HT1080 (cell line): ENCODE data around the gene FGL2. TPM values are rescaled to one million over a fixed set of nuclear protein-coding genes. Genes with fewer than 3 reads are reported as not detected.
A peak's percentile ranks its signal among the peaks of the same experiment; 100 is the strongest.
"Not testable (repeated sequence)": the region's sequence is repeated elsewhere in the genome, so short reads cannot be mapped to it uniquely, and the experiment has no call there.

Source experiments
- DNase-seq: peaks from one replicate; pipeline ENCODE4 v3.0.0-alpha.2; 2015; ENCODE audit warnings: low read depth
- polyA plus RNA-seq, 2 experiments: library from polyadenylated mRNA; depleted of rRNA; stranded (reverse); fragments of >200 nt; gene quantifications; 2 replicates each; pipeline ENCODE4 v1.2.3, GENCODE V29; 2015
- total RNA-seq: library from RNA; depleted of rRNA; stranded (reverse); fragments of >200 nt; shearing (Covaris generic); gene quantifications from 2 replicates; pipeline ENCODE4 v1.2.3, GENCODE V29; 2014; rRNA removed

The FGL2 gene
- not detected in 2 replicates for total RNA-seq
- polyA plus RNA-seq (2015; cell fraction: cytosol; rRNA removed) = not detected in 2 replicates
- polyA plus RNA-seq (2015; cell fraction: nucleus; rRNA removed) = not detected in 2 replicates

DNA sequence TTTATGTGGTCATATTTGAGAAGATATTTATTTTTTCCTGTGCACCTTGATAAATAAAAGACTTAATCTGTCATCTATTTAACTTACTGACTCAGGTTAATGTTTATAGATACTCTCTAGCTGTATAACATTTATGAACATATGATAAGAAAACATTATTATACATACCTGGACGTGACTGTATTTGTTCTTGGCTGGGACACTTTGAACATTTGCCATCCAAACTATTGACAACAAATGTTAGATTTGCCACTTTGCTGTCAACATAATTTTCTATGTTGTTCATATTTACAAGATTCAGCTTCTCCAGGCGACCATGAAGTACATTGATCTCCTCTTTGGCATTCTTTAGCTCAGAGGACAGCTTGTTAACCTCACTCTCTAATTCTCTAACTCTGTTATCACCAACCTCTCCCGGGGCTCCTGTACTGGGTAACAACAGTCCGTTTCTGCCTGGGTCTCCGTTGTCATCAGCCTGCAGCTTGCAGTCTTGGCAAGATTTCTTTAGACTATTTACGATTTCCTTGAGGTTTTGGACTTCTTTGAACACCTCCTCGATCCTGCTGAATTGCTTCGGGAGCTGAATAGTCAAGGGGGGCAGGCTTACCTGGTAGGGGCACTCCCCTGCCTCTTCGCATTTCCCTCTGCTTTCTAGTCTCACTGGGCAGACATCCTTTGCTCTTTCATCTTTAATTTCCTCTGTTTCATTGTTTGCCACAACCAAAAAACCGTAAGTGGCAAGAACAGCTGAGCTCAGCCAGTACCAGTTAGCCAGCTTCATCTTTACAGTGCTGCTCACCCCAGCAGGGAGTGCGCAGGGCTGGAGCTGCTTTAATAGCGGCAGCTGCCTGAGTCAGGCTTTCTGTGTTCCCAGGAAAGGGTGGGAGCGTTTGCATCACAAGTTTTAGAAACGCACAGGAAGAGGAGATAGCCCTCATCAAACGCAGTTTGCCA is at the start of gene FGL2:
Gene FGL2 (minus strand): TSS at position 807 of the 954 bp plus-strand sequence. CDS start 26 bp downstream, at position 781.
- DNase-seq = peak; percentile 13

DNA sequence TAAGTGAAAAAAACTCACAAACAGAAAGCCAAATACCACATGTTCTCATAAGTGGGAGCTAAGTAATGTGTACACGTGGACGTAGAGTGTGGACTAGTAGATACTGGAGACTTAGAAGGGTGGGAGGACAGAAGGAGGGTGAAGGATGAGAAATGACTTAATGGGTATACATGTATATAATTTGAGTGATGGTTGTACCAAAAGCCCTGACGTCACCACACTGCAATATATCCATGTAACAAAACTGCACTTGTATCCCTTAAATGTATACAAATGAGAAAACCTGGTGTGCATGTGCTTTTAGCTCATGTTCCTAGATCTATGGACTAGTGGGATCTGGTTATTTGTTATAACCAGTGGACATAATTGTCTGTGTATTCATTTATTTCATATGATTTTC is 48.5 kb upstream of the FGL2 start:
- DNase-seq = no peak

DNA sequence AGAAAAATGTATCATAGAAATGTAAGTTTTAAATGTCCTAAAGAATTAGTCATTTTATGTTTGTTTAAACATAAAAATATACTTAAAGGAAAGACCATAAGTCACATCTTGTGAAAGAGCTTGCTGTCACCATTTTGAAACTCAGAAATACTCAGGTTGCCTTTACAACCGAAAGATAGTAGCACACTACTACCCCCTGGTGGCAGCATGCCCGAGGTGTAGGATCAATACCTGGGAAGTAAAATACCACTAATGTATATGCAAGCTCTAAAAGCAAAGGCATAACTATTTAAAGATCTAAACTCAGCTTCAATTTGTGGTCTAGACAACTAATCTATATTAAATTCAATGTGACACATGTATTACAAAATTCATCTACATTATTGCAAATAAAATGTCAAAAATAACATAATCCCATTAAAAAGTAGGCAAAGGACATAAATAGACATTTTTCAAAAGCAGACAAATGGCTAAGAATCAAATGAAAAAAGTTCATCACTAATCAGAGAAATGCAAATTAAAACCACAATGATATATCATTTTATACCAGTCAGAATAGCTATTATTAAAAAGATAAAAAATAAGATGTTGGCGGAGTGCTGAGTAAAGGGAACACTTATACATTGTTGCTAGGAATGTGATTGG is 47.7 kb upstream of the FGL2 start:
- peak; percentile 45 for DNase-seq

GRCh38 chr7:77246026-77246640 is 46.5 kb upstream of the FGL2 start:
- DNase-seq = no peak

- DNase-seq = no peak
These were observed 45.6 kb upstream of the FGL2 start for GRCh38 chr7:77245015-77245755.

DNA sequence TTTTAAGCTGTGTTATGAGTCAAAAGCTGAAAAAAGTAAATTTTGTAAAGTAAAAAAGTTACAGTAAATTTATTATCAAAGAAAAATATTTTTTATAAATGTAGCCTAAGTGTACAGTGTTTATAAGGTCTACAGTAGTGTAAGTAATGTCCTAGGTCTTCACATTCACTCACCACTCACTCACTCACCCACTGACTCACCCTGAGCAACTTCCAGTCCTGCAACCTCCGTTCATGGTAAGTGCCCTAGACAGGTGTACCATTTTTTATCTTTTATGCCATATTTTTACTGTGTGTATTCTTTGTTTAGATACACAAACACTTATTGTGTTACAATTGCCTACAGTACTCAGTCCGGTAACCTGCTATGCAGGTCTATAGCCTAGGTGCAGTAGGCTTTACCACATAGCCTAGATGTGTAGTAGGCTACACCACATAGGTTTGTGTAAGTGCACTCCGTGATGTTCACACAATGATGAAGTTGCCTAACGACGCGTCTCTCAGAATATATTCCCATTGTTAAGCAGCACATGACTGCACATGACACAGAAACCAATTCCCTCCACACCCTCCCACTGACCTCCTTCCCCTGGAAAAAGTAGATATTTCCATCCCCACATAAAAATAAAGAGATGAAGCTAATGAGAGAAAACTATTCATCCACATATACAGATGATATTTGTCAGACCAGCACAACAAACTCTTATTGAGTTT is 44.8 kb upstream of the FGL2 start:
- peak; percentile 51 for DNase-seq

DNA sequence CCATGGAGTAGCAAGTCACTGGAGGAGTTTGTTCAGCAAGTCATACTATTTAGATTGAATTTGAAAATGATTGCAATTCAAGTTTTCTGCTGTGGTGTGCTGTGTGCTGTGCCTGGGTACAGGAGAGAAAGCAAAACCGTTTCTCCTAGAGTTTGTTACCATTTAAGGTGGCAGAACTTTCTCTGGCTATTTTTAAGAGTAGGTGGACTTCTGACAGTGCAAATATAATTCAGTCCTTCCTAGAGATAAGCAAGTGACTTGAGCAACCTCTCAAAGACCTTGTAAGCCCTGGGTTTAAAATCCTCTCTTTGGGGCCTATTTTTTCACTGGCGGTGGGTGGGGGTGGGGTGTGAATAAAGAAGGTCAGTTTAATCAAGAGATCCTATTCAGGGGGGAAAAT is 42.9 kb upstream of the FGL2 start:
- no peak for DNase-seq

DNA sequence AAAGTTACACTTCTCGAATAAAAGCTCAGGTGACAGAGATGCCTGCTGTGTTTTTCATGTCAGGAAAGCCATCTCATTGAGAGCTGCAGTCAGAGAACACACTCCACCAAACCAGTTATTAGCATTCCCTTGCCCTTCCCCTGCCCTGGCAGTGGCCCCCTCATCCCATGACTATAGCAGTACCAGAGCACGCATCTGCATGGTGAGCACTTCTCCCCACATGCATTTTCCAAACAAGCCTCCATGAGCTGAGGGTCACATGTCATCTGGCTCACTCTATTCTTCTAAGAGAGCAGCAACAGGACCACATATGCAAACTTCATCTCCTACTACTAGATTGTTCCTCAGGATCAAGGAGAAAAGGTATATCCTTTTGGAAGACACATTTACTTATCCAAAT is 42.4 kb upstream of the FGL2 start:
- DNase-seq = no peak

GRCh38 chr7:77239471-77239870 is 39.9 kb upstream of the FGL2 start:
- no peak for DNase-seq

GRCh38 chr7:77238703-77239136 is 39.1 kb upstream of the FGL2 start:
- no peak for DNase-seq

DNA sequence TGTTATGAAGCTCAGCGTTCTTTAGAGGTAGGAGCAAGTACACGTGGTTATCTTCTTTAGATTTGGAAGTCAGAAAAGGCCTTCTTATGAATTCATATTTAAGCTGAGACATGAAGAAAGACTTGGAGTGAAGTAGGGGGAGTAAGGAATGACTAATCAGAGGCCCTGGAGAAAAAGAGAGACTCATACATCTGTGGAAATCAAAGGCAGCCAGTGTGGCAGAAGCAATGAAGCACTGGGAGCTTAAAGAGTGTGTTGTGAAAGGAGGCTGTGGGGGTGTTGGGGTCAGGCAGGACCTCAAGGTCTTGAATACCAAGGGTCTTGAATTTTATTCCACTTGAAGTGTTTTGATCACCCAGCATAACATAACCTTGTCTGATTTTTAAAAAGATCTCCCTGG is 35.7 kb upstream of the FGL2 start:
- DNase-seq = peak; percentile 23

GRCh38 chr7:77232467-77232866 is 32.8 kb upstream of the FGL2 start:
- no peak for DNase-seq

DNA sequence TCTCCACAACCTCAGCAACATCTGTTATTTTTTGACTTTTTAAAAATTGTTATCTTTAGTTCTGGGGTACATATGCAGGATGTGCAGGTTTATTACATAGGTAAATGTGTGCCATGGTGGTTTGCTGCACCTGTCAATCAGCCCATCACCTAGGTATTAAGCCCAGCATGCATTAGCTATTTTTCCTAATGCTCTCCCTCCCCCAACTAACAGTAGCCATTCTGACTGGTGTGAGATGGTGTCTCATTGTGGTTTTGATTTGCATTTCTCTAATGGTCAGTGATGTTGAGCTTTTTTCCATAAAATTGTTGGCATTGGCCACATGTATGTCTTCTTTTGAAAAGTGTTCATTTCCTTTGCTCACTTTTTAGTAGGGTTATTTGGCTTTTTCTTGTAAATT is 29.2 kb upstream of the FGL2 start:
- DNase-seq = not testable (repeated sequence)

DNA sequence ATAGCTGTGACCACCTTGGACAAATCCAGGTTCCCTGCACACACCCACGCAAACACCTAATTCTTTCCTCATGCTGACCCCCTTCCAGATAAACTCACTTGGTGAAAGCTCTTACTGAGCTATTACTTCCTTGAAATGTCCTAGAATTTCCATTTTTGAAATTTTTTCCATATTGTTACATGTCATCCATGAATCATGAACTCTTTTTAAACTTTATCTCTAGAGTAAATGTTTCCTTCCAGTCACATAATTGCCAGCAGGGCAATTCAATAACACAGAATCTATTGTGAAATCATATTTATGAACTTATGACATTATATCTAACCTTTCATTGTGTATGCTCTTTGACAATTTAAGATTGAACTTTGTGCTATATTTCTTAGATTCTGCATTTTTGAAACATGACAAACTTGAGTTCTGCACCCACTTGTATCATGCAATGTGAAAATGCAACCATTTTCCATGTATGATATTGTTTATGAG is 26.8 kb upstream of the FGL2 start:
- DNase-seq = no peak

GRCh38 chr7:77223261-77223660 is 23.6 kb upstream of the FGL2 start:
- no peak for DNase-seq

- DNase-seq = no peak
These were observed 23.2 kb upstream of the FGL2 start for GRCh38 chr7:77222819-77223218.

DNA sequence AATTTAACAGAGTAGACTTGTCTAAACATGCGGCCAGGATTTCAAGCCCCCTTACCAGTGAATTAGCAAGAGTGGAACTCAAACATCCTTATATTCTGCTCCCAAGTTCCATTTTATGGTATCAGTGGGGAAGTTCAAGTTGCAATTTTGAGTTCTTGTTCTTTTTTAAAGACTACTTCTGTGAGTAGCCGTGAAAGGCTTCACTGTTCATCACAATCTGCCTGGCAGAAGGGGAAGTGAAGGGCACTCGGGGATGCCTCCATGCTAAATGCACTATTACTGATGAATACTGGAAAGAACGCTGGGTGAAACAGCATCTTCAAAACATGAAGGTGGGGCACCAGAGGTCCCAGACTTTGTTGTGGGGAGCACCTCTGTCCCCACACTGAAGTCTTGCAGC is 22.4 kb upstream of the FGL2 start:
- DNase-seq = no peak

DNA sequence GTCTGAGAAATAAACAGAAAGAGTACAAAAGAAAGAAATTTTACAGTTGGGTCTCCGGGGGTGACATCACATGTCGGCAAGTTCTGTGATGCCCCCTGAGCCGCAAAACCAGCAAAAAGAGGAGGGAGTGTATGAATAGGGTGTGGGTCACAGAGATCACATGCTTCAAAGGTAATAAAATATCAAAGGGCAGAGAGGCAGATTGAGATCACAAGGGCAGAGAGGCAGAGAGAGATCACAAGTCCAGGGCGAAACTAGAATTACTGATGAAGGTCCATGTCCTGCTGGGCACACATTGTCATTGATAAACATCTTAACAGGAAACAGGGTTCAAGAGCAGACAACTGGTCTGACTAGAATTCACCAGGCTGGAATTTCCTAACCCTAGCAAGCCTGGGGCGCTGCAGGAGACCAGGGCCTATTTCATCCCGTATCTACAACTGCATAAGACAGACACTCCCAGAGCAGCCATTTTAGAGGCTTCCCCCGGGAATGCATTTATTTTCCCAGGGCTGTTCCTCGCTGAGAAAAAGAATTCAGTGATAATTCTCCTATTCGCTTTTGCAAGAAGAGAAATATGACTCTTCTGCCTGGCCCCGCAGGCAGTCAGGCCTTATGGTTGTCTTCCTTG is 20.2 kb upstream of the FGL2 start:
- DNase-seq = not testable (repeated sequence)

DNA sequence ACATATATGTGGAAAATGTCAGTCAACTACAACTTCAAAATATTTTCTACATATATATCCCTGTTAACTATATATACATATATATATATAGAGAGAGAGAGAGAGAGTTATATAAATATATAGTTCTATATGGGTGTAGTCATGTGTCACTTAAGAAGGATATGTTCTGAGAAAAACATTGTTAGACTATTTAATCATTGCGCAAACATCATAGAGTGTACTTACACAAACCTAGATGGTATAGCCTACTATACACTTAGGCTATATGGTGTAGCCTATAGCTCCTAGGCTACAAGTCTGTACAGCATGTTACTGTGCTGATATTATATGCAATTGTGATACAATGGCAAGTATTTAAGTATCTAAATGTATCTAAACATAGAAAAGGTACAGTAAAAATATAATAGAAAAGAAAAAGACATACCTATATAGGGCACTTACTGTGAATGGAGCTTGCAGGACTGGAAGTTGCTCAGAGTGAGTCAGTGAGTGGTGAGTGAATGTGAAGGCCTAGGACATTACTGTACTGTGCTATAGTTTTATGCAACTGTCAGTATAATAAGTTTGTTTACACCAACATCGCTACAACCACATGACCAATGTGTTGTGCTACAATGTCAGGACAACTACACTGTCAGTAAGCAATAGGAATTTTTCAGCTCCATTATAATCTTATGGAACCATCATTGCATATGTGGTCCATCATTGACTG is 18.0 kb upstream of the FGL2 start:
- peak; percentile 23 for DNase-seq
